Measurements from ENCODE around the gene HMCN2. TPM values are rescaled to one million over a fixed set of nuclear protein-coding genes. Genes with fewer than 3 reads are reported as not detected.

HMCN2 gene
- total and polyA plus RNA-seq, 2 donors from 2014 or later, result 0.99 to 8.6 TPM

GRCh38 chr9:130425741-130426466 lies 160.3 kb downstream of the HMCN2 start:
- H3K36me3 ChIP-seq (ENCODE audit: control insufficient read depth in 2 of 3, insufficient read depth in 3 of 3, low read length in 3 of 3), result no peaks in the 10 kb centered on the region
- FAIRE-seq (no peak), DNase-seq (no peak)
- H3K4me3 ChIP-seq (ENCODE audit: low read length in 3 of 3), result no peak overlapping the region
- no peaks in the 10 kb centered on the region for H3K27me3 ChIP-seq (ENCODE audit: control insufficient read depth, insufficient read depth, low read length)
- H3K27ac ChIP-seq (ENCODE audit: low read depth in 2 of 2, low read length in 2 of 2), result no peak overlapping the region
- intact Hi-C loops (cut with DNase I), result no loop called here
- no peaks in the 10 kb centered on the region for H3K9me3 ChIP-seq (ENCODE audit: control insufficient read depth in 2 of 3, insufficient read depth in 1 of 3, low read length in 3 of 3)
- H3K4me1 ChIP-seq (ENCODE audit: control insufficient read depth in 2 of 3, insufficient read depth in 2 of 3, low read depth in 1 of 3, low read length in 3 of 3), result no peaks in the 10 kb centered on the region
- no peak for TF ChIP-seq CTCF (IDR thresholded peaks at IDR 0.05; ENCODE audit: borderline replicate concordance, extremely low read depth, insufficient read depth)
- no peak overlapping the region for H3K9ac ChIP-seq (ENCODE audit: low read length in 3 of 3)

- no peak overlapping the region for H3K4me3 ChIP-seq (ENCODE audit: low read length in 3 of 3)
- no peaks in the 10 kb centered on the region for H3K4me1 ChIP-seq (ENCODE audit: control insufficient read depth in 2 of 3, insufficient read depth in 2 of 3, low read depth in 1 of 3, low read length in 3 of 3)
- H3K9me3 ChIP-seq (ENCODE audit: control insufficient read depth in 2 of 3, insufficient read depth in 1 of 3, low read length in 3 of 3), result no peaks in the 10 kb centered on the region
- no peaks in the 10 kb centered on the region for H3K36me3 ChIP-seq (ENCODE audit: control insufficient read depth in 2 of 3, insufficient read depth in 3 of 3, low read length in 3 of 3)
- H3K9ac ChIP-seq (ENCODE audit: low read length in 3 of 3), result no peak overlapping the region
- H3K27me3 ChIP-seq (ENCODE audit: control insufficient read depth, insufficient read depth, low read length), result no peaks in the 10 kb centered on the region
- no peak overlapping the region for H3K27ac ChIP-seq (ENCODE audit: low read depth in 2 of 2, low read length in 2 of 2)
- intact Hi-C loops (cut with DNase I), result no loop called here
- TF ChIP-seq CTCF (IDR thresholded peaks at IDR 0.05; ENCODE audit: borderline replicate concordance, extremely low read depth, insufficient read depth), result no peak
- DNase-seq, result no peak
- FAIRE-seq, result no peak
Observed at GRCh38 chr9:130426467-130426773, 160.9 kb downstream of the HMCN2 start.

DNA sequence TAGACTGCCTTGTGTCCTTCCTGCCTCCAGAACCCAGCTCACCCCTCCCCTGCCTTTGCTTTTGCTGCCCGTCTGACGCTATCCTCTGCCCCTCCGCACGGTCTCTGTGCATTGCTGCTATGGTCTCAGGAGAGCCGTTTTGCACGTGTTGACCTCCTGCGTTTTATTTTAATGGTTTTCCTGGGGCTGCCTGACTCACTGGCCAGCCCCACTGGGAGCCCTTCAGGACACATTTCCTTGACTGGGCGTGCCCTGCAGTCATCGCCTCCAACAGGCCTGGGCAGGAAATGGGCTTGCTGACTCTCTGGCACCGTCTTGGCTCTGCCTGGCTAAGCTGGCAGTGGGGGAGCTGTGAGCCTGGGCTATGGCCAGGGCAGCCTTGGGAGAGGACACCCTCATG lies 161.3 kb downstream of the HMCN2 start:
- no peak overlapping the region for H3K4me3 ChIP-seq (ENCODE audit: low read length in 3 of 3)
- TF ChIP-seq CTCF (IDR thresholded peaks at IDR 0.05; ENCODE audit: borderline replicate concordance, extremely low read depth, insufficient read depth), result no peak
- DNase-seq (no peak), FAIRE-seq (no peak)
- no peaks in the 10 kb centered on the region for H3K9me3 ChIP-seq (ENCODE audit: control insufficient read depth in 2 of 3, insufficient read depth in 1 of 3, low read length in 3 of 3)
- H3K36me3 ChIP-seq (ENCODE audit: control insufficient read depth in 2 of 3, insufficient read depth in 3 of 3, low read length in 3 of 3), result no peaks in the 10 kb centered on the region
- intact Hi-C loops (cut with DNase I), result no loop called here
- H3K4me1 ChIP-seq (ENCODE audit: control insufficient read depth in 2 of 3, insufficient read depth in 2 of 3, low read depth in 1 of 3, low read length in 3 of 3), result no peaks in the 10 kb centered on the region
- no peaks in the 10 kb centered on the region for H3K27me3 ChIP-seq (ENCODE audit: control insufficient read depth, insufficient read depth, low read length)
- H3K9ac ChIP-seq (ENCODE audit: low read length in 3 of 3), result no peak overlapping the region
- no peak overlapping the region for H3K27ac ChIP-seq (ENCODE audit: low read depth in 2 of 2, low read length in 2 of 2)

GRCh38 chr9:130427326-130427725 lies 161.8 kb downstream of the HMCN2 start:
- no peak for TF ChIP-seq CTCF (IDR thresholded peaks at IDR 0.05; ENCODE audit: borderline replicate concordance, extremely low read depth, insufficient read depth)
- H3K36me3 ChIP-seq (ENCODE audit: control insufficient read depth in 2 of 3, insufficient read depth in 3 of 3, low read length in 3 of 3), result no peaks in the 10 kb centered on the region
- no peak overlapping the region for H3K27ac ChIP-seq (ENCODE audit: low read depth in 2 of 2, low read length in 2 of 2)
- H3K4me3 ChIP-seq (ENCODE audit: low read length in 3 of 3), result no peak overlapping the region
- FAIRE-seq (no peak), DNase-seq (no peak)
- H3K9ac ChIP-seq (ENCODE audit: low read length in 3 of 3), result no peak overlapping the region
- H3K9me3 ChIP-seq (ENCODE audit: control insufficient read depth in 2 of 3, insufficient read depth in 1 of 3, low read length in 3 of 3), result no peaks in the 10 kb centered on the region
- no peaks in the 10 kb centered on the region for H3K27me3 ChIP-seq (ENCODE audit: control insufficient read depth, insufficient read depth, low read length)
- intact Hi-C loops (cut with DNase I), result no loop called here
- H3K4me1 ChIP-seq (ENCODE audit: control insufficient read depth in 2 of 3, insufficient read depth in 2 of 3, low read depth in 1 of 3, low read length in 3 of 3), result no peaks in the 10 kb centered on the region
